Measurements from ENCODE around the gene SIGLEC12.
"Not testable (repeated sequence)": the region's sequence is repeated elsewhere in the genome, so short reads cannot be mapped to it uniquely, and the experiment has no call there.

Gene SIGLEC12

DNA sequence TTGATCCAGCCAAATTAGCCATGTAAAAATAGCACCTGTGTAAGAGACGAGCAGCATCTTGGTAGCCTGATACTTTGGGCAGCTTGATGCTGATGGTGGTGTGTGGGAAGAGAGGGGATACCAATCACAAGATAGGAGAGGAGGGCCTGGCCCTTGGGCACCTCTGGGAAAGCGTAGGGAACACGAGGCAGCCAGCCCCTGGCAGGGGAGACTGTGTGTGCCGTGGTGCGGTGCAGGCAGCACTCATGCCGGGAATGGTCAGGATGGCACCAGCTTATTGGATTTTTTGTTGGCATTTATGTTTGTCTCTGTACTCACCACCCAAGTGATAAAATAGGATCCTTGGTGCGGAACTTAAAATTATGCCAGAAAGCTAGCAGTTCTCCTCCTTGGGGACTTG is 53.6 kb downstream of the SIGLEC12 start:
- H3K9me3 ChIP-seq (ENCODE audit: control insufficient read depth in 1 of 2, low read length in 2 of 2), result no peaks in the 10 kb centered on the region
- H3K27ac ChIP-seq (ENCODE audit: low read length), result no peak overlapping the region
- H3K4me1 ChIP-seq (ENCODE audit: control insufficient read depth in 1 of 2, insufficient read depth in 2 of 2, low read length in 2 of 2), result no peaks in the 10 kb centered on the region
- no peaks in the 10 kb centered on the region for H3K27me3 ChIP-seq (ENCODE audit: low read depth, low read length)
- H3K36me3 ChIP-seq (ENCODE audit: control insufficient read depth in 1 of 2, insufficient read depth in 2 of 2, low read length in 2 of 2), result no peaks in the 10 kb centered on the region
- H3K4me3 ChIP-seq (ENCODE audit: low read depth in 1 of 2, low read length in 2 of 2), result no peak overlapping the region

DNA sequence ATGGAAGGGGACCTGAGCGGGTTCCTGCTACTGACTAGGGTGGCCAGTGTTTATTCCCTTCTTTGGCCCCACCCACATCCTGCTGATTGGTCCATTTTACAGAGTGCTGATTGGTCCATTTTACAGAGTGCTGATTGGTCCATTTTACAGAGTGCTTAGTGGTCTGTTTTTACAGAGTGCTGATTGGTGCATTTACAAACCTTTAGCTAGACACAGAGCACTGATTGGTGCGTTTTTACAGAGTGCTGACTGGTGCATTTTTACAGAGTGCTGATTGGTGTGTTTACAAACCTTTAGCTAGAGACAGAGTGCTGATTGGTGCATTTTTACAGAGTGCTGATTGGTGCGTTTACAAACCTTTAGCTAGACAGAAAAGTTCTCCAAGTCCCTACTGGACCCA is 54.1 kb downstream of the SIGLEC12 start:
- H3K36me3 ChIP-seq (ENCODE audit: control insufficient read depth in 1 of 2, insufficient read depth in 2 of 2, low read length in 2 of 2), result not testable (repeated sequence)

DNA sequence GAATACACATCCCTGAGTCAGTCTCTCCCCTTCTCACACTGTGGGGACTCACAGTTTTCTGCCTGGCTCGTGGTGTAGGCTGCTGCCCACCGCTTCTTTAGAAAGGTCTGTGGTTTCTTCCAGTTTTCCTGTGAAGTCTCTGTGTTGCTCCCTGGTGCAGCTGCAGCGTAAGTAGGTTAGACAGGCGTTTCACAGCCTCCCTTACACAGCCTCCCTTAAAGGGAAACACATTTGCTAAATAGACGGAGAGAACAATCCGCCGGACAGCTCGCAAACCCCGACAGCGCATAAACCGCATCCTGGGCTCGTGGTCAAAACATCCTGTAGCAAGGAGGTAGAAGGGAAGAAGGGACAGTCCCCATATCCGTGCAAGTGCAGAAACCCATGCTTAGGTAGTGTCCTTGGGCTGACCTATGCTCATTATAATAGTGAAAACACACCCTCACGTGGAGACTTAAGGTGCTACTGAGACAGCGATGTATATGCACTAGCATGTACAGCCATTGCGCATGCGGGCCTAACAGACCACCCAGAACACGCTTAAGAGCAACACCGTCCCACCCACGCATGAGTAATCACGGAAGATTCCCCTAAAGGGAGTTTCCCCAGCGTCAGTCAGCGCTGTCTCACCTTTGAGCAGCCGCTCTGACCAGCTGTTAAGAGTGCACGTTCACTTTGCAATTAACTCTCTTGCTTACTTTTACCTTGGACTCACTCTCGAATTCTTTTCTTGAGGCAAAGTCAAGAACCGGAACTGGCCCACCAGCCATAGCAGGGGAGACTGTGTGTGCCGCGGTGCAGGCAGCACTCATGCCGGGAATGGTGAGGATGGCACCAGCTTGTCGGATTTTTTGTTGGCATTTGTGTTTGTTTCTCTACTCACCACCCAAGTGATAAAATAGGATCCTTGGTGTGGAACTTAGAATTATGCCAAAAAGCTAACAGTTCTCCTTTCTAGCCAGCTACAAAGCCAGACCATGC is 59.9 kb downstream of the SIGLEC12 start:
- Histone ChIP-seq H3K9me3 (ENCODE audit: control insufficient read depth in 1 of 2, low read length in 2 of 2) (no peaks in the 10 kb centered on the region), H3K4me3 (ENCODE audit: low read depth in 1 of 2, low read length in 2 of 2) (no peak overlapping the region), H3K4me1 (ENCODE audit: control insufficient read depth in 1 of 2, insufficient read depth in 2 of 2, low read length in 2 of 2) (no peaks in the 10 kb centered on the region), H3K36me3 (ENCODE audit: control insufficient read depth in 1 of 2, insufficient read depth in 2 of 2, low read length in 2 of 2) (no peaks in the 10 kb centered on the region), H3K27me3 (ENCODE audit: low read depth, low read length) (no peaks in the 10 kb centered on the region), H3K27ac (ENCODE audit: low read length) (no peak overlapping the region)

More for the DNA sequence above, 54.1 kb downstream of the SIGLEC12 start:
- not testable (repeated sequence) for H3K27me3 ChIP-seq (ENCODE audit: low read depth, low read length); H3K4me3 ChIP-seq (ENCODE audit: low read depth in 1 of 2, low read length in 2 of 2); H3K4me1 ChIP-seq (ENCODE audit: control insufficient read depth in 1 of 2, insufficient read depth in 2 of 2, low read length in 2 of 2); H3K9me3 ChIP-seq (ENCODE audit: control insufficient read depth in 1 of 2, low read length in 2 of 2); H3K27ac ChIP-seq (ENCODE audit: low read length)

Measured in muscle layer of duodenum (tissue), 2 donors.